Measurements from ENCODE around the gene MAP3K3.

MAP3K3 gene

GRCh38 chr17:63685041-63685440, 62.8 kb downstream of the MAP3K3 start:
- H3K4me2 ChIP-seq (ENCODE audit: low read length) = no peak overlapping the region

GRCh38 chr17:63685578-63685977, 63.4 kb downstream of the MAP3K3 start:
- Histone ChIP-seq H3K36me3 (ENCODE audit: insufficient read depth, low read length) (peaks cover 50% of the 10 kb centered on the region), H3K9me3 (replicated peaks; ENCODE audit: low read length) (no peaks in the 10 kb centered on the region), H3K4me1 (ENCODE audit: control insufficient read depth, insufficient read depth, low read length) (no peaks in the 10 kb centered on the region), H3K27me3 (ENCODE audit: control insufficient read depth, insufficient read depth, low read length) (no peaks in the 10 kb centered on the region), H3K4me3 (ENCODE audit: low read length) (no peak overlapping the region), H3K4me2 (ENCODE audit: low read length) (no peak overlapping the region), H3K9ac (ENCODE audit: low read depth, low read length) (no peak overlapping the region)

More at GRCh38 chr17:63685041-63685440, 62.8 kb downstream of the MAP3K3 start:
- no peaks in the 10 kb centered on the region for H3K4me1 ChIP-seq (ENCODE audit: control insufficient read depth, insufficient read depth, low read length)
- no peak overlapping the region for H3K9ac ChIP-seq (ENCODE audit: low read depth, low read length)
- no peaks in the 10 kb centered on the region for H3K27me3 ChIP-seq (ENCODE audit: control insufficient read depth, insufficient read depth, low read length)
- H3K36me3 ChIP-seq (ENCODE audit: insufficient read depth, low read length) = peaks cover 45% of the 10 kb centered on the region
- H3K9me3 ChIP-seq (replicated peaks; ENCODE audit: low read length) = no peaks in the 10 kb centered on the region
- H3K4me3 ChIP-seq (ENCODE audit: low read length) = no peak overlapping the region

- H3K4me3 ChIP-seq (ENCODE audit: low read length) = no peak overlapping the region
- H3K27me3 ChIP-seq (ENCODE audit: control insufficient read depth, insufficient read depth, low read length) = no peaks in the 10 kb centered on the region
- H3K4me1 ChIP-seq (ENCODE audit: control insufficient read depth, insufficient read depth, low read length) = no peaks in the 10 kb centered on the region
- no peak overlapping the region for H3K9ac ChIP-seq (ENCODE audit: low read depth, low read length)
- no peaks in the 10 kb centered on the region for H3K9me3 ChIP-seq (replicated peaks; ENCODE audit: low read length)
- peaks cover 52% of the 10 kb centered on the region for H3K36me3 ChIP-seq (ENCODE audit: insufficient read depth, low read length)
- no peak overlapping the region for H3K4me2 ChIP-seq (ENCODE audit: low read length)
Observed at GRCh38 chr17:63686138-63686685, 64.0 kb downstream of the MAP3K3 start.

GRCh38 chr17:63688396-63689020, 66.3 kb downstream of the MAP3K3 start:
- Histone ChIP-seq H3K9me3 (replicated peaks; ENCODE audit: low read length) (no peaks in the 10 kb centered on the region), H3K4me2 (ENCODE audit: low read length) (no peak overlapping the region), H3K4me3 (ENCODE audit: low read length) (no peak overlapping the region), H3K9ac (ENCODE audit: low read depth, low read length) (no peak overlapping the region), H3K27me3 (ENCODE audit: control insufficient read depth, insufficient read depth, low read length) (no peaks in the 10 kb centered on the region), H3K36me3 (ENCODE audit: insufficient read depth, low read length) (peaks cover 42% of the 10 kb centered on the region), H3K4me1 (ENCODE audit: control insufficient read depth, insufficient read depth, low read length) (no peaks in the 10 kb centered on the region)

GRCh38 chr17:63689479-63689878, 67.3 kb downstream of the MAP3K3 start:
- no peaks in the 10 kb centered on the region for H3K9me3 ChIP-seq (replicated peaks; ENCODE audit: low read length)
- peaks cover 45% of the 10 kb centered on the region for H3K36me3 ChIP-seq (ENCODE audit: insufficient read depth, low read length)

GRCh38 chr17:63692195-63692816, 70.1 kb downstream of the MAP3K3 start:
- no peaks in the 10 kb centered on the region for H3K4me1 ChIP-seq (ENCODE audit: control insufficient read depth, insufficient read depth, low read length)
- H3K36me3 ChIP-seq (ENCODE audit: insufficient read depth, low read length) = peaks cover 48% of the 10 kb centered on the region
- H3K27me3 ChIP-seq (ENCODE audit: control insufficient read depth, insufficient read depth, low read length) = no peaks in the 10 kb centered on the region
- H3K9ac ChIP-seq (ENCODE audit: low read depth, low read length) = no peak overlapping the region
- no peak overlapping the region for H3K4me2 ChIP-seq (ENCODE audit: low read length)
- no peak overlapping the region for H3K4me3 ChIP-seq (ENCODE audit: low read length)
- H3K9me3 ChIP-seq (replicated peaks; ENCODE audit: low read length) = no peaks in the 10 kb centered on the region

More at GRCh38 chr17:63689479-63689878, 67.3 kb downstream of the MAP3K3 start:
- Histone ChIP-seq H3K27me3 (ENCODE audit: control insufficient read depth, insufficient read depth, low read length) (no peaks in the 10 kb centered on the region), H3K4me1 (ENCODE audit: control insufficient read depth, insufficient read depth, low read length) (no peaks in the 10 kb centered on the region), H3K4me3 (ENCODE audit: low read length) (no peak overlapping the region), H3K4me2 (ENCODE audit: low read length) (no peak overlapping the region), H3K9ac (ENCODE audit: low read depth, low read length) (no peak overlapping the region)

- H3K9me3 ChIP-seq (replicated peaks; ENCODE audit: low read length) = no peaks in the 10 kb centered on the region
- no peaks in the 10 kb centered on the region for H3K4me1 ChIP-seq (ENCODE audit: control insufficient read depth, insufficient read depth, low read length)
- no peak overlapping the region for H3K9ac ChIP-seq (ENCODE audit: low read depth, low read length)
- H3K36me3 ChIP-seq (ENCODE audit: insufficient read depth, low read length) = peaks cover 42% of the 10 kb centered on the region
- H3K4me3 ChIP-seq (ENCODE audit: low read length) = no peak overlapping the region
- H3K27me3 ChIP-seq (ENCODE audit: control insufficient read depth, insufficient read depth, low read length) = no peaks in the 10 kb centered on the region
- H3K4me2 ChIP-seq (ENCODE audit: low read length) = no peak overlapping the region
Observed at GRCh38 chr17:63693411-63694113, 71.3 kb downstream of the MAP3K3 start.

GRCh38 chr17:63694229-63694949, 72.2 kb downstream of the MAP3K3 start:
- Histone ChIP-seq H3K4me3 (ENCODE audit: low read length) (no peak overlapping the region), H3K4me2 (ENCODE audit: low read length) (no peak overlapping the region), H3K27me3 (ENCODE audit: control insufficient read depth, insufficient read depth, low read length) (no peaks in the 10 kb centered on the region), H3K4me1 (ENCODE audit: control insufficient read depth, insufficient read depth, low read length) (no peaks in the 10 kb centered on the region), H3K36me3 (ENCODE audit: insufficient read depth, low read length) (peaks cover 36% of the 10 kb centered on the region), H3K9me3 (replicated peaks; ENCODE audit: low read length) (no peaks in the 10 kb centered on the region), H3K9ac (ENCODE audit: low read depth, low read length) (no peak overlapping the region)

GRCh38 chr17:63694950-63695773, 72.9 kb downstream of the MAP3K3 start:
- Histone ChIP-seq H3K36me3 (ENCODE audit: insufficient read depth, low read length) (peaks cover 33% of the 10 kb centered on the region), H3K4me1 (ENCODE audit: control insufficient read depth, insufficient read depth, low read length) (no peaks in the 10 kb centered on the region), H3K9ac (ENCODE audit: low read depth, low read length) (no peak overlapping the region)

GRCh38 chr17:63695889-63696288, 73.7 kb downstream of the MAP3K3 start:
- Histone ChIP-seq H3K4me2 (ENCODE audit: low read length) (no peak overlapping the region), H3K36me3 (ENCODE audit: insufficient read depth, low read length) (peaks cover 27% of the 10 kb centered on the region), H3K27me3 (ENCODE audit: control insufficient read depth, insufficient read depth, low read length) (no peaks in the 10 kb centered on the region), H3K9me3 (replicated peaks; ENCODE audit: low read length) (no peaks in the 10 kb centered on the region), H3K4me1 (ENCODE audit: control insufficient read depth, insufficient read depth, low read length) (peaks cover 7% of the 10 kb centered on the region), H3K4me3 (ENCODE audit: low read length) (no peak overlapping the region), H3K9ac (ENCODE audit: low read depth, low read length) (no peak overlapping the region)

More at GRCh38 chr17:63694950-63695773, 72.9 kb downstream of the MAP3K3 start:
- H3K9me3 ChIP-seq (replicated peaks; ENCODE audit: low read length) = no peaks in the 10 kb centered on the region
- H3K4me2 ChIP-seq (ENCODE audit: low read length) = no peak overlapping the region
- no peaks in the 10 kb centered on the region for H3K27me3 ChIP-seq (ENCODE audit: control insufficient read depth, insufficient read depth, low read length)
- H3K4me3 ChIP-seq (ENCODE audit: low read length) = no peak overlapping the region

Data from skeletal muscle satellite cell (primary cell).